ENCODE data around the gene VSIG2. TPM values are rescaled to one million over a fixed set of nuclear protein-coding genes. Genes with fewer than 3 reads are reported as not detected.

The VSIG2 gene
- total and polyA plus RNA-seq, 2 donors (not counting 1 experiment from before 2014, with no cell fraction given): not detected

DNA sequence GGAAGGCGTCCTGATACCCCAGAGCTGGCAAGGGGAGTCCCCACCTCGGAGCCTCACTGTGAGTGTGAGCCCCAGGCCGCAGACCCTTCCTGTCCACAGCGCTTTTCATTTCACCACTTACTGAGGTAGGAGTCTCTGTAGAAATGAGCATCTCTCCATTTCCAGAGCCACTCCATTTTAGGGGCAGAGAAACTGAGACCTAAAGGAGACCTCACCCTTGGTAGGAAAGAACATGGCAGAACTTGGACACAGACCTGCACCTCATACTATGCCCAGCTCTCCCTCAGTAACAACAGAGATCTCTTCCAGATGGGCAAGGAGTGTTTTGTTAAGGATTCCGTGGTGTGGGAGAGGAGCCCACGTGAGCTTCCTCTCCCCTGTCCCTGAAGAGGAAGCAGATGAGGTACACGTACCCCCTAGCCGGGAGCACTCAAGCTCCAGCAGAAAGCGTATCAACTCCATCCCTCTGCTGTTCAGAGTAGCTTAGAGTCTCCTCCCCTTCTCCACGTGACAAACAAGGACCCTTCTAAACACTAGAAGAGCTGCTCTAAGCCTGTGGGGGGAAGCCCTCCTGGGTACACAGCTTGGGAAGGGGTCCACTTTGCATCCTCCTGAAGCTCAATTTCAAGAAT, 532 bp upstream of the VSIG2 start:
- no peaks in the 10 kb centered on the region for H3K79me2 ChIP-seq (ENCODE audit: control insufficient read depth, insufficient read depth, low read length)

DNA sequence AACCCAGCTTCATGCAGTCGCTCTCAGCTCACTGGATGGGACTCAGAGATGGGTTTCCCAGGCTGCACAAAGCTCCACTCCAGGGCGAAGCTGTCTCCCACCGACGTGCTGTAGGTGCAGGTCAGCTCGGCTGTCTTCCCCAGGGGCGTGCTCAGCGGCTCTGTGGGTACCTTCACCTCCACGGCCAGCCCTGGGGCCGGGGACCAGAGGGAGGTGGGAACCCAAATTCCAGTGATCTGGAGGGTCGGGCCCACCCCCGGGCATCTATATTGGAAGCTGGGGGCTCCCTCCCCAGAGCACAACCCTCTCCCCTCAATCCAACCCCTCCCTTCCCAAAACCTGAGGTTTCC, 689 bp downstream of the VSIG2 start:
- TF ChIP-seq EZH2 (IDR thresholded peaks at IDR 0.05; ENCODE audit: low read length, missing control alignments): no peak
- TF ChIP-seq, protein P1, sequence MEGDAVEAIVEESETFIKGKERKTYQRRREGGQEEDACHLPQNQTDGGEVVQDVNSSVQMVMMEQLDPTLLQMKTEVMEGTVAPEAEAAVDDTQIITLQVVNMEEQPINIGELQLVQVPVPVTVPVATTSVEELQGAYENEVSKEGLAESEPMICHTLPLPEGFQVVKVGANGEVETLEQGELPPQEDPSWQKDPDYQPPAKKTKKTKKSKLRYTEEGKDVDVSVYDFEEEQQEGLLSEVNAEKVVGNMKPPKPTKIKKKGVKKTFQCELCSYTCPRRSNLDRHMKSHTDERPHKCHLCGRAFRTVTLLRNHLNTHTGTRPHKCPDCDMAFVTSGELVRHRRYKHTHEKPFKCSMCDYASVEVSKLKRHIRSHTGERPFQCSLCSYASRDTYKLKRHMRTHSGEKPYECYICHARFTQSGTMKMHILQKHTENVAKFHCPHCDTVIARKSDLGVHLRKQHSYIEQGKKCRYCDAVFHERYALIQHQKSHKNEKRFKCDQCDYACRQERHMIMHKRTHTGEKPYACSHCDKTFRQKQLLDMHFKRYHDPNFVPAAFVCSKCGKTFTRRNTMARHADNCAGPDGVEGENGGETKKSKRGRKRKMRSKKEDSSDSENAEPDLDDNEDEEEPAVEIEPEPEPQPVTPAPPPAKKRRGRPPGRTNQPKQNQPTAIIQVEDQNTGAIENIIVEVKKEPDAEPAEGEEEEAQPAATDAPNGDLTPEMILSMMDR (conservative IDR thresholded peaks at IDR 0.05 in 1 of 2, IDR thresholded peaks at IDR 0.05 in 1 of 2; ENCODE audit: low read depth in 1 of 2, low read length in 2 of 2): no peak
- Histone ChIP-seq H3K9ac (ENCODE audit: insufficient read depth, low read length) (no peak overlapping the region), H3K36me3 (ENCODE audit: control insufficient read depth, insufficient read depth, low read length) (no peaks in the 10 kb centered on the region), H3K4me1 (ENCODE audit: control insufficient read depth, extremely low read depth, insufficient read depth, low read length) (peaks cover 17% of the 10 kb centered on the region), H3K79me2 (ENCODE audit: control insufficient read depth, insufficient read depth, low read length) (no peaks in the 10 kb centered on the region), H3K27ac (ENCODE audit: insufficient read depth, low read length) (no peak overlapping the region), H2AFZ (ENCODE audit: low read length) (no peak overlapping the region), H3K9me3 (ENCODE audit: control insufficient read depth, insufficient read depth, low read depth, low read length) (no peaks in the 10 kb centered on the region), H3K4me3 (replicated peaks in 1 of 4; ENCODE audit: control extremely low read depth in 1 of 4, insufficient read depth in 1 of 4, low read depth in 3 of 4, low read length in 4 of 4) (no peak overlapping the region), H4K20me1 (ENCODE audit: control insufficient read depth, extremely low read depth, insufficient read depth, low read length) (no peaks in the 10 kb centered on the region), H3K4me2 (ENCODE audit: extremely low read depth, insufficient read depth, low read length) (no peak overlapping the region), H3K27me3 (ENCODE audit: control insufficient read depth, insufficient read depth, low read length) (peaks cover 2% of the 10 kb centered on the region)
- no peak for DNase-seq (ENCODE audit: low read depth in 2 of 2)

More for the DNA sequence above, 532 bp upstream of the VSIG2 start:
- H3K4me3 ChIP-seq (replicated peaks in 1 of 4; ENCODE audit: control extremely low read depth in 1 of 4, insufficient read depth in 1 of 4, low read depth in 3 of 4, low read length in 4 of 4): no peak overlapping the region
- no peak overlapping the region for H3K27ac ChIP-seq (ENCODE audit: insufficient read depth, low read length)
- H4K20me1 ChIP-seq (ENCODE audit: control insufficient read depth, extremely low read depth, insufficient read depth, low read length): no peaks in the 10 kb centered on the region
- H3K9ac ChIP-seq (ENCODE audit: insufficient read depth, low read length): no peak overlapping the region
- H3K27me3 ChIP-seq (ENCODE audit: control insufficient read depth, insufficient read depth, low read length): peaks cover 4% of the 10 kb centered on the region
- H3K4me2 ChIP-seq (ENCODE audit: extremely low read depth, insufficient read depth, low read length): no peak overlapping the region
- DNase-seq (ENCODE audit: low read depth in 2 of 2): no peak
- H2AFZ ChIP-seq (ENCODE audit: low read length): peak overlapping the region; percentile 13
- no peaks in the 10 kb centered on the region for H3K9me3 ChIP-seq (ENCODE audit: control insufficient read depth, insufficient read depth, low read depth, low read length)
- TF ChIP-seq, protein P1 (conservative IDR thresholded peaks at IDR 0.05 in 1 of 2, IDR thresholded peaks at IDR 0.05 in 1 of 2; ENCODE audit: low read depth in 1 of 2, low read length in 2 of 2): no peak
- TF ChIP-seq EZH2 (IDR thresholded peaks at IDR 0.05; ENCODE audit: low read length, missing control alignments): no peak
- H3K36me3 ChIP-seq (ENCODE audit: control insufficient read depth, insufficient read depth, low read length): no peaks in the 10 kb centered on the region
- H3K4me1 ChIP-seq (ENCODE audit: control insufficient read depth, extremely low read depth, insufficient read depth, low read length): peaks cover 16% of the 10 kb centered on the region

DNA sequence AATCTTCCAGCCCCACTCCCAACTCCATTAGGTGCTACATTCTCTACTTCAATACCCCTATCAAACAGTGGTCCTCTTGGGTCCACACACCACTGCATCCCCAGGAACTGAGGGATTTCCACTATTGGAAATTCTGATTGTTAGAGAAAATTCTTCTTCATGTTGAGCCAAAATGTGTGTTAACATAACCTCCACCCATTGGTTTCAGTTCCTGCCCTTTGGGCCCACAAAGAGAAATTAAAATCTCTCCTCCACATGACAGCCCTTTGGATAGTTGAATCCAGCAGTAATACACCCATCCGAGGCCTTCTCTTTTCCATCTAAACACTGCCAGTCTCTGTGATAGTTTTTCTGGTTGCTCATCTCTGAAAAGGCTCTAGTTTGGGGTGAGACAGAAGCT, 2.1 kb downstream of the VSIG2 start:
- H3K27ac ChIP-seq (ENCODE audit: insufficient read depth, low read length): no peak overlapping the region
- no peak overlapping the region for H3K9ac ChIP-seq (ENCODE audit: insufficient read depth, low read length)
- TF ChIP-seq, protein P1 (conservative IDR thresholded peaks at IDR 0.05 in 1 of 2, IDR thresholded peaks at IDR 0.05 in 1 of 2; ENCODE audit: low read depth in 1 of 2, low read length in 2 of 2): no peak
- TF ChIP-seq EZH2 (IDR thresholded peaks at IDR 0.05; ENCODE audit: low read length, missing control alignments): no peak
- H3K79me2 ChIP-seq (ENCODE audit: control insufficient read depth, insufficient read depth, low read length): no peaks in the 10 kb centered on the region
- H3K36me3 ChIP-seq (ENCODE audit: control insufficient read depth, insufficient read depth, low read length): no peaks in the 10 kb centered on the region
- no peak for DNase-seq (ENCODE audit: low read depth in 2 of 2)
- H4K20me1 ChIP-seq (ENCODE audit: control insufficient read depth, extremely low read depth, insufficient read depth, low read length): no peaks in the 10 kb centered on the region
- H3K4me3 ChIP-seq (replicated peaks in 1 of 4; ENCODE audit: control extremely low read depth in 1 of 4, insufficient read depth in 1 of 4, low read depth in 3 of 4, low read length in 4 of 4): no peak overlapping the region
- H3K4me1 ChIP-seq (ENCODE audit: control insufficient read depth, extremely low read depth, insufficient read depth, low read length): peaks cover 16% of the 10 kb centered on the region
- H3K9me3 ChIP-seq (ENCODE audit: control insufficient read depth, insufficient read depth, low read depth, low read length): no peaks in the 10 kb centered on the region
- peaks cover 2% of the 10 kb centered on the region for H3K27me3 ChIP-seq (ENCODE audit: control insufficient read depth, insufficient read depth, low read length)
- H2AFZ ChIP-seq (ENCODE audit: low read length): no peak overlapping the region
- H3K4me2 ChIP-seq (ENCODE audit: extremely low read depth, insufficient read depth, low read length): no peak overlapping the region

All from fibroblast of lung (primary cell).